Body of pancreas (tissue), 4 donors: Measurements from ENCODE around the gene RARB.

Experiments
- POLR2A ChIP-seq, 3 donors: fragments of 450-650 bp; IDR thresholded peaks; one replicate each; pipeline ENCODE4 v1.6.1; 2016; ENCODE audit warnings: antibody characterized with exemption in 3 of 3, mild to moderate bottlenecking in 2 of 3
- TF ChIP-seq, protein P1 (sequence below), 7 experiments: fragments of 450-650 bp in 4 of 7; fragments of 200-600 bp in 3 of 7; sonication (generic) in 3 of 7; IDR thresholded peaks; one replicate each; pipeline ENCODE4 v1.5.1; 2016 to 2019; ENCODE audit warnings: antibody characterized with exemption in 7 of 7

DNA sequence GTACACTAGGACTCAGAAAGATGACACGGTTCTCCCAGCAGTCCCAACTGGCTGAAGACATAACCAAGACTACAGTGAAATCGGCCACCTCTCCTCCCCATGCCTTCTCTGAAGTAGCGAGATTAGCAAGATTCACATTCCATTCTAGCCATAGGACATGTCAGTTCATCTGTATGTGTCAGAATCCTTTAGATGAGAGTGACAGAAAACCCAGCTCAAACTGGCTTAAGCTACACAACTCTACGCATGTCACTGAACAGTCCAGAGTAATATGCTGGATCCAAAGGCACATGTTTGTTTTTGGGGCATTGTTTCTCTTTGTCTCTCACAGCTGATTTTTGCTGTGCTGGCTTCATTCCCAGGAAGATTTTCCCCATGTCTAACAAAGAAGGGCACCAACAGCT, 75.8 kb downstream of the RARB start:
- no peak for TF ChIP-seq POLR2A (IDR thresholded peaks at IDR 0.05)
- TF ChIP-seq, protein P1, sequence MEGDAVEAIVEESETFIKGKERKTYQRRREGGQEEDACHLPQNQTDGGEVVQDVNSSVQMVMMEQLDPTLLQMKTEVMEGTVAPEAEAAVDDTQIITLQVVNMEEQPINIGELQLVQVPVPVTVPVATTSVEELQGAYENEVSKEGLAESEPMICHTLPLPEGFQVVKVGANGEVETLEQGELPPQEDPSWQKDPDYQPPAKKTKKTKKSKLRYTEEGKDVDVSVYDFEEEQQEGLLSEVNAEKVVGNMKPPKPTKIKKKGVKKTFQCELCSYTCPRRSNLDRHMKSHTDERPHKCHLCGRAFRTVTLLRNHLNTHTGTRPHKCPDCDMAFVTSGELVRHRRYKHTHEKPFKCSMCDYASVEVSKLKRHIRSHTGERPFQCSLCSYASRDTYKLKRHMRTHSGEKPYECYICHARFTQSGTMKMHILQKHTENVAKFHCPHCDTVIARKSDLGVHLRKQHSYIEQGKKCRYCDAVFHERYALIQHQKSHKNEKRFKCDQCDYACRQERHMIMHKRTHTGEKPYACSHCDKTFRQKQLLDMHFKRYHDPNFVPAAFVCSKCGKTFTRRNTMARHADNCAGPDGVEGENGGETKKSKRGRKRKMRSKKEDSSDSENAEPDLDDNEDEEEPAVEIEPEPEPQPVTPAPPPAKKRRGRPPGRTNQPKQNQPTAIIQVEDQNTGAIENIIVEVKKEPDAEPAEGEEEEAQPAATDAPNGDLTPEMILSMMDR (IDR thresholded peaks at IDR 0.05): no peak
